H9 (cell line): Measurements from ENCODE around the gene SUFU. TPM values are rescaled to one million over a fixed set of nuclear protein-coding genes. Genes with fewer than 3 reads are reported as not detected.

Source experiments
- DNase-seq: peaks from one replicate; pipeline ENCODE4 v3.0.0-alpha.2; 2017
- H2AFZ ChIP-seq: one replicate; pipeline ENCODE4 v1.6.1; 2013; ENCODE audit warnings: mild to moderate bottlenecking, low read length, control low read depth, moderate library complexity
- H2AK5ac ChIP-seq: 2 replicates; pipeline ENCODE4 v1.6.1; 2013; ENCODE audit warnings: low read length, control low read depth, mixed read lengths; ENCODE audit not compliant: insufficient read length
- H2BK120ac ChIP-seq: one replicate; pipeline ENCODE4 v1.6.1; 2013; ENCODE audit warnings: low read depth, mild to moderate bottlenecking, low read length, control low read depth, inconsistent platforms; ENCODE audit not compliant: poor library complexity, severe bottlenecking
- H2BK12ac ChIP-seq: 2 replicates; pipeline ENCODE4 v1.6.1; 2013; ENCODE audit warnings: low read length, control low read depth, mixed read lengths, low read depth; ENCODE audit not compliant: insufficient read length
- H2BK15ac ChIP-seq: 2 replicates; pipeline ENCODE4 v1.6.1; 2013; ENCODE audit warnings: low read depth, low read length, control low read depth
- H2BK20ac ChIP-seq: one replicate; pipeline ENCODE4 v1.6.1; 2013; ENCODE audit warnings: low read depth, mild to moderate bottlenecking, low read length, control low read depth, inconsistent platforms; ENCODE audit not compliant: poor library complexity, severe bottlenecking
- H2BK5ac ChIP-seq: 2 replicates; pipeline ENCODE4 v1.6.1; 2013; ENCODE audit warnings: low read length, control low read depth, mixed read lengths; ENCODE audit not compliant: insufficient read length
- H3K14ac ChIP-seq: 2 replicates; pipeline ENCODE4 v1.6.1; 2013; ENCODE audit warnings: low read length, control low read depth; ENCODE audit not compliant: insufficient read depth
- H3K18ac ChIP-seq: 2 replicates; pipeline ENCODE4 v1.6.1; 2013; ENCODE audit warnings: low read depth, mild to moderate bottlenecking, mixed read lengths, low read length, control low read depth; ENCODE audit not compliant: insufficient read length
- H3K23ac ChIP-seq: 2 replicates; pipeline ENCODE4 v1.6.1; 2013; ENCODE audit warnings: low read length, control low read depth, mixed read lengths, low read depth; ENCODE audit not compliant: insufficient read length
- H3K23me2 ChIP-seq: 2 replicates; pipeline ENCODE4 v1.6.1; 2013; ENCODE audit warnings: low read depth, mild to moderate bottlenecking, mixed read lengths, low read length, control low read depth; ENCODE audit not compliant: insufficient read length, poor library complexity, severe bottlenecking
- H3K27ac ChIP-seq: 2 replicates; pipeline ENCODE4 v1.5.1; 2013; ENCODE audit warnings: low read length, control low read depth, mixed read lengths, low read depth; ENCODE audit not compliant: insufficient read length
- H3K27me3 ChIP-seq: 2 replicates; pipeline ENCODE4 v1.6.1; 2013; ENCODE audit warnings: low read length, control low read depth, inconsistent platforms; ENCODE audit not compliant: insufficient read depth
- H3K4ac ChIP-seq: 2 replicates; pipeline ENCODE4 v1.6.1; 2013; ENCODE audit warnings: low read depth, mild to moderate bottlenecking, control low read depth, inconsistent platforms, low read length, moderate library complexity
- H3K4me1 ChIP-seq: 2 replicates; pipeline ENCODE4 v1.6.1; 2013; ENCODE audit warnings: low read length, control low read depth, inconsistent platforms; ENCODE audit not compliant: insufficient read depth
- H3K4me2 ChIP-seq: 2 replicates; pipeline ENCODE4 v1.6.1; 2013; ENCODE audit warnings: low read length, control low read depth, mixed read lengths; ENCODE audit not compliant: insufficient read length, insufficient read depth
- H3K56ac ChIP-seq: 2 replicates; pipeline ENCODE4 v1.6.1; 2013; ENCODE audit warnings: low read depth, mild to moderate bottlenecking, mixed read lengths, low read length, control low read depth; ENCODE audit not compliant: insufficient read length
- H3K79me1 ChIP-seq: 2 replicates; pipeline ENCODE4 v1.6.1; 2013; ENCODE audit warnings: low read depth, mild to moderate bottlenecking, moderate library complexity, low read length, control low read depth, inconsistent platforms; ENCODE audit not compliant: insufficient read depth, poor library complexity, severe bottlenecking
- H3K79me2 ChIP-seq: 2 replicates; pipeline ENCODE4 v1.6.1; 2013; ENCODE audit warnings: low read length, control low read depth, inconsistent platforms; ENCODE audit not compliant: insufficient read depth
- H3K9ac ChIP-seq: 2 replicates; pipeline ENCODE4 v1.6.1; 2013; ENCODE audit warnings: low read length, control low read depth, mixed read lengths; ENCODE audit not compliant: insufficient read length; ENCODE audit errors: extremely low read depth
- H3K9me3 ChIP-seq: one replicate; pipeline ENCODE4 v1.6.1; 2013; ENCODE audit warnings: low read depth, low read length, inconsistent platforms; ENCODE audit not compliant: control insufficient read depth
- H3T11ph ChIP-seq: one replicate; pipeline ENCODE4 v1.6.1; 2013; ENCODE audit warnings: mild to moderate bottlenecking, low read length, control low read depth, inconsistent platforms
- H4K20me1 ChIP-seq: one replicate; pipeline ENCODE4 v1.6.1; 2013; ENCODE audit not compliant: control insufficient read depth, insufficient read length, insufficient read depth
- H4K5ac ChIP-seq: 2 replicates; pipeline ENCODE4 v1.6.1; 2013; ENCODE audit warnings: low read depth, mild to moderate bottlenecking, mixed read lengths, low read length, control low read depth; ENCODE audit not compliant: insufficient read length
- H4K8ac ChIP-seq: replicated peaks from 2 replicates; pipeline ENCODE4 v1.6.1; 2013; ENCODE audit warnings: low read length, control low read depth, mixed read lengths, low read depth; ENCODE audit not compliant: insufficient read length
- H4K91ac ChIP-seq: 2 replicates; pipeline ENCODE4 v1.6.1; 2013; ENCODE audit warnings: low read depth, mild to moderate bottlenecking, moderate library complexity, mixed read lengths, low read length, control low read depth; ENCODE audit not compliant: insufficient read length
- H3K27ac Mint-ChIP-seq, 3 experiments: 2 replicates in 2 of 3; 3 replicates in 1 of 3; pipeline ENCODE4 v1.8.0; 2020 to 2021; ENCODE audit warnings: mixed read lengths in 3 of 3, mild to moderate bottlenecking in 1 of 3, moderate library complexity in 1 of 3
- H3K27me3 Mint-ChIP-seq: 2 replicates; pipeline ENCODE4 v1.8.0; 2021; ENCODE audit warnings: low read depth, mild to moderate bottlenecking, moderate library complexity, mixed read lengths
- H3K36me3 Mint-ChIP-seq, 3 experiments: 2 replicates in 2 of 3; 3 replicates in 1 of 3; pipeline ENCODE4 v1.8.0; 2020 to 2021; ENCODE audit warnings: low read depth in 3 of 3, mixed read lengths in 3 of 3; ENCODE audit not compliant: insufficient read depth in 1 of 3
- H3K4me1 Mint-ChIP-seq, 2 experiments: 2 replicates each; pipeline ENCODE4 v1.8.0; 2020; ENCODE audit warnings: mixed read lengths in 2 of 2
- H3K4me3 Mint-ChIP-seq, 2 experiments: 2 replicates in 1 of 2; 3 replicates in 1 of 2; pipeline ENCODE4 v1.8.0; 2020 to 2021; ENCODE audit warnings: mild to moderate bottlenecking in 2 of 2, mixed read lengths in 2 of 2, moderate library complexity in 1 of 2
- H3K9me3 Mint-ChIP-seq, 2 experiments: 2 replicates in 1 of 2; 3 replicates in 1 of 2; pipeline ENCODE4 v1.8.0; 2020; ENCODE audit warnings: mild to moderate bottlenecking in 2 of 2, mixed read lengths in 2 of 2, moderate library complexity in 1 of 2
- CTCF ChIP-seq: fragments of 200-600 bp; sonication (generic); conservative IDR thresholded peaks from 3 replicates; pipeline ENCODE4 v1.8.0; 2021; ENCODE audit warnings: antibody characterized with exemption, mild to moderate bottlenecking
- WGBS: extraction: QIAGEN DNeasy Blood & Tissue Kit; methylation state at CpG from one replicate; pipeline ENCODE4 v1.1.7; 2013; ENCODE audit warnings: missing lambda C conversion rate, low lambda C conversion rate, mixed read lengths; ENCODE audit not compliant: insufficient read length; ENCODE audit errors: extremely low coverage; 5-methylcytosine and 5-hydroxymethylcytosine counted together
- total RNA-seq: library from RNA; stranded (reverse); gene quantifications from 2 replicates; pipeline ENCODE4 v1.2.1, GENCODE V29; 2021

SUFU gene
- total RNA-seq, 1 experiment from 2014 or later, result 9.5 TPM

- Histone ChIP-seq H3K18ac (no peak overlapping the region), H3T11ph (no peak overlapping the region), H3K9ac (peak overlapping the region; percentile 58), H3K23me2 (peaks cover 28% of the 10 kb centered on the region), H2AFZ (no peak overlapping the region), H4K8ac (no peak overlapping the region), H4K20me1 (peaks cover 3% of the 10 kb centered on the region), H2BK5ac (no peak overlapping the region), H3K79me1 (no peaks in the 10 kb centered on the region), H3K4me1 (peaks cover 5% of the 10 kb centered on the region; the same call in 1 of the 2 replicates), H3K14ac (0 out of 2 replicates have a peak overlapping the region, but pooled peaks have one; percentile 54), H3K27ac (no peak overlapping the region), H3K4ac (no peak overlapping the region), H3K4me2 (peak overlapping the region; percentile 77), H2BK20ac (no peak overlapping the region), H2BK12ac (no peak overlapping the region), H2BK120ac (no peak overlapping the region), H4K91ac (no peak overlapping the region), H2BK15ac (no peak overlapping the region), H3K9me3 (no peaks in the 10 kb centered on the region), H3K23ac (no peak overlapping the region), H3K27me3 (no peaks in the 10 kb centered on the region), H3K79me2 (peaks cover 19% of the 10 kb centered on the region; the same call in 1 of the 2 replicates), H3K56ac (no peak overlapping the region), H4K5ac (no peak overlapping the region), H2AK5ac (no peak overlapping the region)
- no peaks in the 10 kb centered on the region for H3K27me3 Mint-ChIP-seq
- TF ChIP-seq CTCF, result no peak
- H3K9me3 Mint-ChIP-seq, result no peaks in the 10 kb centered on the region; a peak in 1 of 5 replicates
- WGBS, result no CpG with 5 or more reads among the region's 12 CpGs
- DNase-seq, result no peak
- H3K27ac Mint-ChIP-seq, result peak overlapping the region in 2 of 3 experiments; percentile 88 to 91; a peak in 4 of 7 replicates
- peak overlapping the region; percentile 93 to 97 for H3K4me3 Mint-ChIP-seq
- peaks cover 48 to 51% of the 10 kb centered on the region in 2 experiments for H3K4me1 Mint-ChIP-seq
- peaks cover 0 to 4% (median 0%) of the 10 kb centered on the region in 3 experiments; a peak in 2 of 7 replicates for H3K36me3 Mint-ChIP-seq
These were observed 141.6 kb downstream of the SUFU start for GRCh38 chr10:102645388-102645740.
